Suprapubic skin (tissue), 4 donors: ENCODE data around the gene RPS6KA1. TPM values are rescaled to one million over a fixed set of nuclear protein-coding genes. Genes with fewer than 3 reads are reported as not detected.

Source experiments
- DNase-seq, 2 donors: peaks; one replicate each; pipeline ENCODE4 v3.0.0-alpha.2; 2019; ENCODE audit warnings: low spot score in 2 of 2
- H3K27ac ChIP-seq: fragments of 200-600 bp; sonication (generic); one replicate; pipeline ENCODE4 v1.5.1; 2019
- H3K27me3 ChIP-seq: fragments of 200-600 bp; sonication (generic); one replicate; pipeline ENCODE4 v1.5.1; 2019
- H3K36me3 ChIP-seq: fragments of 200-600 bp; sonication (generic); one replicate; pipeline ENCODE4 v1.5.1; 2019
- H3K4me1 ChIP-seq: fragments of 200-600 bp; sonication (generic); one replicate; pipeline ENCODE4 v1.5.1; 2019
- H3K4me3 ChIP-seq: fragments of 200-600 bp; sonication (generic); one replicate; pipeline ENCODE4 v1.5.1; 2019; ENCODE audit warnings: mild to moderate bottlenecking
- H3K9me3 ChIP-seq: fragments of 200-600 bp; sonication (generic); one replicate; pipeline ENCODE4 v1.5.1; 2019
- EP300 ChIP-seq: sonication (generic); formaldehyde crosslinking; IDR thresholded peaks from one replicate; pipeline ENCODE4 v1.6.1; 2017; ENCODE audit warnings: antibody characterized with exemption
- POLR2A ChIP-seq, 2 donors: fragments of 450-650 bp; IDR thresholded peaks; one replicate each; pipeline ENCODE4 v1.6.1; 2017; ENCODE audit warnings: antibody characterized with exemption in 2 of 2, mild to moderate bottlenecking in 2 of 2, moderate library complexity in 2 of 2
- POLR2AphosphoS5 ChIP-seq, 3 donors: sonication (generic); formaldehyde crosslinking; IDR thresholded peaks; one replicate each; pipeline ENCODE4 v1.6.1; 2017; ENCODE audit warnings: antibody characterized with exemption in 3 of 3
- WGBS: methylation state at CpG from one replicate; pipeline ENCODE4 v1.1.5; 2018; 5-methylcytosine and 5-hydroxymethylcytosine counted together
- total RNA-seq, 4 donors: library from RNA; depleted of rRNA; stranded (reverse); fragments of >200 nt; gene quantifications; one replicate each; pipeline ENCODE4 v1.1.0, GENCODE V29; 2016
- TF ChIP-seq, protein P1 (sequence below), 2 donors: fragments of 200-600 bp in 1 of 2; fragments of 450-650 bp in 1 of 2; sonication (generic) in 1 of 2; IDR thresholded peaks; one replicate each; pipeline ENCODE4 v1.5.1; 2016 to 2019; ENCODE audit warnings: antibody characterized with exemption in 2 of 2, mild to moderate bottlenecking in 1 of 2, moderate library complexity in 1 of 2

Gene RPS6KA1
- total RNA-seq, 4 donors from 2014 or later = 37.8 to 50.9 (median 43.7) TPM

DNA sequence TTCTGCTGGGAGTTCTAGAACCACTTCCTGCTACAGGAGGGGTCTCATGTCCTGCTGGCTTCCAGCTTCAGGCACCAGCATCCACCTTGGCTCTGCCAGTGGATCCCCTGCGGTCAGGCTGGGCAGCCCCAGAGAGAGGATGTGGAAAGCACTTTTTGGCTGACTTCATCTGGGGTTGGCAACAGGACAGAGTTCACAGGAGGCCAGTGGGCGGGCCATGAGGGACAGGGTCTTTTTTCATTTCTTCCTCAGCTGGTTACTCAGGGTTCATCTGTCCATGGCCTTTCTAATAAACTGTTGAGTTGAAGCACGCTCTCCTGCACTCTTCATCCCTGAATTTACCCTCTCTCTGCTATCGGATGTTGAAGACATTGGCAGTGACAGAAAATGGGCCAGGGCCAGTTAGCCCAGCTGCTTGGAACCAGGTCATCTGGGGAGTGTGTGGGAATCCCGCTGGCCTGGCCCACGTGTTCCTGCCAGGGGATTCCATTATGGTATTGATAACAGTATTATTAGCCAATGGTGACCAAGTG lies 45.2 kb downstream of the RPS6KA1 start:
- 33% methylated on average over 6 of the region's 6 CpGs for WGBS
- peaks cover 33% of the 10 kb centered on the region for H3K36me3 ChIP-seq
- no peaks in the 10 kb centered on the region for H3K4me1 ChIP-seq
- DNase-seq = no peak
- TF ChIP-seq EP300 (no peak), POLR2A (IDR thresholded peaks at IDR 0.05) (no peak)
- TF ChIP-seq, protein P1, sequence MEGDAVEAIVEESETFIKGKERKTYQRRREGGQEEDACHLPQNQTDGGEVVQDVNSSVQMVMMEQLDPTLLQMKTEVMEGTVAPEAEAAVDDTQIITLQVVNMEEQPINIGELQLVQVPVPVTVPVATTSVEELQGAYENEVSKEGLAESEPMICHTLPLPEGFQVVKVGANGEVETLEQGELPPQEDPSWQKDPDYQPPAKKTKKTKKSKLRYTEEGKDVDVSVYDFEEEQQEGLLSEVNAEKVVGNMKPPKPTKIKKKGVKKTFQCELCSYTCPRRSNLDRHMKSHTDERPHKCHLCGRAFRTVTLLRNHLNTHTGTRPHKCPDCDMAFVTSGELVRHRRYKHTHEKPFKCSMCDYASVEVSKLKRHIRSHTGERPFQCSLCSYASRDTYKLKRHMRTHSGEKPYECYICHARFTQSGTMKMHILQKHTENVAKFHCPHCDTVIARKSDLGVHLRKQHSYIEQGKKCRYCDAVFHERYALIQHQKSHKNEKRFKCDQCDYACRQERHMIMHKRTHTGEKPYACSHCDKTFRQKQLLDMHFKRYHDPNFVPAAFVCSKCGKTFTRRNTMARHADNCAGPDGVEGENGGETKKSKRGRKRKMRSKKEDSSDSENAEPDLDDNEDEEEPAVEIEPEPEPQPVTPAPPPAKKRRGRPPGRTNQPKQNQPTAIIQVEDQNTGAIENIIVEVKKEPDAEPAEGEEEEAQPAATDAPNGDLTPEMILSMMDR (IDR thresholded peaks at IDR 0.05) = no peak
- no peak overlapping the region for H3K4me3 ChIP-seq
- H3K9me3 ChIP-seq = no peaks in the 10 kb centered on the region
- H3K27me3 ChIP-seq = no peaks in the 10 kb centered on the region
- no peak overlapping the region for H3K27ac ChIP-seq

DNA sequence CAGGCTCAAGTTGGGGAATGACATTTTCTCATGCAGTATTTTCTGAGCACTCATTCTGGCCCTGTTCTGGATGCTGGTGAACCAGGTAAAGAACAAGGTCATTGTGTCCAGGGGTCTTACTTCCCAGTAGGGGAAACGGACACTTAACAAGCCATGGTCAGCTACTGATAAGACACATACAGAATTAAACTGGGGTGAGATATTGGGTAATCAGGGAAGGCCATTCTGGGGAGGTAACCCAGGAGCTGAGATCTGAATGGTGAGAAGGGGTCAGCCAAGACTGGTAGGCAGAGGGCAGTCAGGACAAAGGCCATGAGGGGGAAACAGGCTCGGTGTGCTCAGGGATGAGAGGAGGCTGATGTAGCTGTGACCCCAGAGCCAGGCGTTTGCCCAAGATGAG lies 45.8 kb downstream of the RPS6KA1 start:
- no peak overlapping the region for H3K4me3 ChIP-seq
- TF ChIP-seq EP300 (no peak), POLR2A (IDR thresholded peaks at IDR 0.05) (no peak), POLR2AphosphoS5 (IDR thresholded peaks at IDR 0.05) (no peak)
- TF ChIP-seq, protein P1 (IDR thresholded peaks at IDR 0.05) = no peak
- H3K27me3 ChIP-seq = no peaks in the 10 kb centered on the region
- H3K36me3 ChIP-seq = peaks cover 33% of the 10 kb centered on the region
- WGBS = 88% methylated on average over 3 of the region's 3 CpGs
- no peak overlapping the region for H3K27ac ChIP-seq
- no peaks in the 10 kb centered on the region for H3K9me3 ChIP-seq
- DNase-seq = no peak
- H3K4me1 ChIP-seq = no peaks in the 10 kb centered on the region

DNA sequence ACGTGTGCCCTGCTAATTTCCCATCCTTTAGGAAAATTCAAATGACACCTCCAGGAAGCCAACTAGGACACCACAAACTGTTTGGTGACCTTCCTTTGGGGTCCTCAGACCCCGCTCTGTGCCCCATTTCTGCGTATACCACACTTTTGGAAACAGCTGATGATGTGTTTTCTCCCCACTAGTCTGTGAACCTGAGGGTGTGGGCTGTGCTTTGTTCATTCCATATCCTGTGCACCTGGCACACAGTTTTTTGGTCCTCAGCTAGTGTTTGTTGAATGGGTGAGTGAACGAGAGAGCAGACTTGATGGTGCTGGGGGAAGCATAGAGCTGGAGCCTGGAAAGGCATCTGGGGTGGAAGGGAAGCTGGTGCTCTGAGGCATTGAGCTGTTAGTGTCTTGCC lies 48.6 kb downstream of the RPS6KA1 start:
- Histone ChIP-seq H3K36me3 (peaks cover 12% of the 10 kb centered on the region), H3K4me3 (no peak overlapping the region), H3K27ac (no peak overlapping the region), H3K27me3 (no peaks in the 10 kb centered on the region), H3K4me1 (no peaks in the 10 kb centered on the region), H3K9me3 (no peaks in the 10 kb centered on the region)
- TF ChIP-seq, protein P1 (IDR thresholded peaks at IDR 0.05) = no peak
- TF ChIP-seq EP300 (no peak), POLR2A (IDR thresholded peaks at IDR 0.05) (no peak), POLR2AphosphoS5 (IDR thresholded peaks at IDR 0.05) (no peak)
- no peak for DNase-seq
- 72% methylated on average over 4 of the region's 4 CpGs for WGBS

DNA sequence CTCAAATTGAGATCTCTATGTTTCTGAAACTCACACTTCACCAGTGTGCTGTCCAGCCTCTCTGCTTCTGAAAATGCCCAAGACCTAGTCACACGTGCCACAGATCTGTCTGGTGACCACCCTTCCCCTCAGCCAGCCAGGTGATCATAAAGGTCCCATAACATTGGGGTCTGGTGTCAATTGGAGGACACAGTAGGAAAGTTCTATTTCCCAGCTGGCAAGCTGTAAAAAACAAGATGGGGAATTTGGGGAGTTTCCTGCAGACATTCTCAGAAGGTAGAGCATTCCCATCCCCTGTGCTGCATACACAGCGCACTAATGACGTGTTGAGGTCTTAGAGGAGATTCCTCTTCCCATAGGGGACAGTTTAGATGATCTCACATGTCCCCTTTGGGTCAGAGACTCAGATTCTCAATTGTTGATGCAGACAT lies 50.1 kb downstream of the RPS6KA1 start:
- Histone ChIP-seq H3K9me3 (no peaks in the 10 kb centered on the region), H3K4me3 (no peak overlapping the region), H3K27me3 (no peaks in the 10 kb centered on the region), H3K27ac (no peak overlapping the region), H3K36me3 (peaks cover under 1% of the 10 kb centered on the region), H3K4me1 (no peaks in the 10 kb centered on the region)
- 72% methylated on average over 3 of the region's 3 CpGs for WGBS
- DNase-seq = no peak
- TF ChIP-seq, protein P1 (IDR thresholded peaks at IDR 0.05) = no peak
- no peak for TF ChIP-seq POLR2A (IDR thresholded peaks at IDR 0.05)
- TF ChIP-seq POLR2AphosphoS5 (IDR thresholded peaks at IDR 0.05) = no peak
- TF ChIP-seq EP300 = no peak

DNA sequence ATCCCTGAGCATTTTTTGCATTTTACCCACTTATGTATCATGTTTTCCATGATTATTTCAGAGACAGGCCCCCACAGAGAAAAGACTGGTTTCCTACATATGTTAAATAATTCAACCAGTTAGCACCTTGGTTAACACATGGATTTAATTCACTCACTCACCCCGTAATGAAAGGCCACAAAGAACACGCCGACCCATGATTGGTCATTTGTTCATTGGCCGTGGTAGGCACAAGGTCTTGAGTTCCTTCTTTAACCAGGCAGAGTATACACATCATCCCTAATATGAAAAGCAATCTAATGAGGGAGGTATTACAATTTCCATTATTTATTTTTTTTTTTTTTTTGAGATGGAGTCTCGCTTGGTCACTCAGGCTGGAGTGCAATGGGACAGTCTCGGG lies 50.6 kb downstream of the RPS6KA1 start:
- Histone ChIP-seq H3K27ac (no peak overlapping the region), H3K27me3 (no peaks in the 10 kb centered on the region), H3K4me1 (no peaks in the 10 kb centered on the region), H3K9me3 (no peaks in the 10 kb centered on the region), H3K4me3 (no peak overlapping the region), H3K36me3 (no peaks in the 10 kb centered on the region)
- 95% methylated on average over 6 of the region's 6 CpGs for WGBS
- TF ChIP-seq POLR2AphosphoS5 (IDR thresholded peaks at IDR 0.05) (no peak), POLR2A (IDR thresholded peaks at IDR 0.05) (no peak), EP300 (no peak)
- TF ChIP-seq, protein P1 (IDR thresholded peaks at IDR 0.05) = no peak
- no peak for DNase-seq
